T-helper 2 cell treated with Interferon-gamma antibody and Interleukin-4, amounts not matched to agents 100 ng/mL and 5 ng/mL, for 36 hours (primary cell): ENCODE data around the gene CYSLTR1. TPM values are rescaled to one million over a fixed set of nuclear protein-coding genes. Genes with fewer than 3 reads are reported as not detected.
"Not testable (repeated sequence)": the region's sequence is repeated elsewhere in the genome, so short reads cannot be mapped to it uniquely, and the experiment has no call there.

Source experiments
- intact Hi-C: fragments of 100-400 bp; cut with micrococcal nuclease; formaldehyde crosslinking; loops from one replicate; pipeline ENCODE4 v1.15.1; 2023
- total RNA-seq: library from RNA; stranded (reverse); gene quantifications from 2 replicates; pipeline ENCODE4 v1.2.3, GENCODE V29; 2022

Gene CYSLTR1
- total RNA-seq, 1 donor from 2014 or later: 30.2 TPM

- intact Hi-C loops: no loop called here
These were observed 90.3 kb downstream of the CYSLTR1 start for GRCh38 chrX:78237127-78237526.

- intact Hi-C loops: not testable (repeated sequence)
These were observed 101.4 kb downstream of the CYSLTR1 start for GRCh38 chrX:78226047-78226446.

Other genes starting within 250 kb of the CYSLTR1 start
- gene PGK1, start 223.4 kb downstream of the CYSLTR1 start, total RNA-seq: 986 and 1,004 TPM in 2 replicates
- gene TAF9B, start 188.0 kb downstream of the CYSLTR1 start, total RNA-seq: 23.0 TPM in 2 replicates